Activated CD8-positive, alpha-beta memory T cell treated with anti-CD3 and anti-CD28 coated beads, Interleukin-2, amount 50 U/mL, for 1 hour (primary cell): ENCODE measurements around the gene CASKIN2.
A peak's percentile ranks its signal among the peaks of the same experiment; 100 is the strongest.
"Not testable (repeated sequence)": the region's sequence is repeated elsewhere in the genome, so short reads cannot be mapped to it uniquely, and the experiment has no call there.

Source experiments
- DNase-seq: peaks from one replicate; pipeline ENCODE4 v3.0.0-alpha.2; 2020; ENCODE audit errors: extremely low read depth

CASKIN2 gene

DNA sequence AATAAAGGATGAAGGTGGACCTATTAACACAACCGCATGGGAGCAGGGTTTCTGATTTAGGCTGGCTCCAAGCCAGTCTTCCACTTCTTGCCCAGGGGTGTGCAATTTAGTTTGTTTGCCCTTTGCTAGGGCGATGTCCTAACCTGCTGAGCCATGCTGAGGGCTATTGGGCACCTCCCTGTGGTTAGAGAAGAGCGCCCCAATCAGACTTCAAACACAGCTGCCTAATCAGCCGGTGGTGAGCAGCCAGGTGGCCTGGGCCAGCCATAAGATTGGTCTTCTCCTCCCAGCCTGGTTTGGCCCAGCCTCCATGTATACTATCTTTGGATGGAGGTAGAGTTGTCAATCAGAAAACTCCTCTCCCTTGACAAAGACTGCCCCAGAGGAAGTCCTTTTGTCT is 43.2 kb downstream of the CASKIN2 start:
- DNase-seq = no peak

DNA sequence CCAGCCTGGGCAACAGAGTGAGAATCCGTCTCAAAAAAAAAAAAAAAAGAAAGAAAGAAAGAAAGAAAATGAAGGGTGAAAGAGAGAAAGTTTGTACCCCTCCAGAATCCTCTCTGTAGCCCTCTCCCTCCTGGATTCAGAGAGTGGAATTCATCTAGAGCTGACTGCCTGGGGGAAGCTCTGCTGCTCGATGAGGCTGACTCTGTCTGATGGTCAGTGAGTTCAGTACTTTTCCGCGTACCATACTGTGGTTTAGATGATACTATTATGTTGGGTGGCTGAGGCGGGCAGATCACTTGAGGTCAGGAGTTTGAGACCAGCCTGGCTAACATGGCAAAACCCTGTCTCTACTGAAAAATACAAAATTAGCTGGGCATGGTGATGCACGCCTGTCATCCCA is 44.1 kb downstream of the CASKIN2 start:
- no peak for DNase-seq

DNA sequence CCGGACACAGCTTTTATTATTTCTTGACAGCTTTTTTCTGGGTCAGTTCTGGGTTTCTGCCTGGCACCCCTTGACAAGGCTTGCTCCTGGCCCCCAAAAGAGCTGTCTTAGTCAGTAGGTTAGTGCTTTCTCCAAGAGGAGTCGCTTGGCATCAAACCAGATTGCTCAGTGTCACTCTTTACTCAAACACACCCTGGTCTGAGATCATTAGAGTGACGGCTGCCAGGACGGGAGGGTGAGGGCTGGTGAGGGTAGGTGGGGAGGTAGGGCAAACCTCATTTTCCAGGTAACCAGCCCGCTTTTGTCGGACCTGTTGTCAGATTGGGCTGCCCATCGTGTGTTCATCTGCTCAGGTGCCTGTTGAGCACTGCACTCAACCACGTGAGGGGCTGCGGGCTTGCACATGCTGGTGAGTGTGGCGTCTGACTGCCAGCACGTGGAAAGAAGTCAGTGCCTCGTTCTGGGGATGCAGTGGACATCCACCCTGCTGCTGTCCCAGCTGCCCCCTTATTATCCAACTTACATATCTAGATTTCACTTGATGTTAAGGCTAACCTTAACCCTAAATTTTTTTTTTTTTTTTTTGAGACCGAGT is 46.5 kb downstream of the CASKIN2 start:
- no peak for DNase-seq

DNA sequence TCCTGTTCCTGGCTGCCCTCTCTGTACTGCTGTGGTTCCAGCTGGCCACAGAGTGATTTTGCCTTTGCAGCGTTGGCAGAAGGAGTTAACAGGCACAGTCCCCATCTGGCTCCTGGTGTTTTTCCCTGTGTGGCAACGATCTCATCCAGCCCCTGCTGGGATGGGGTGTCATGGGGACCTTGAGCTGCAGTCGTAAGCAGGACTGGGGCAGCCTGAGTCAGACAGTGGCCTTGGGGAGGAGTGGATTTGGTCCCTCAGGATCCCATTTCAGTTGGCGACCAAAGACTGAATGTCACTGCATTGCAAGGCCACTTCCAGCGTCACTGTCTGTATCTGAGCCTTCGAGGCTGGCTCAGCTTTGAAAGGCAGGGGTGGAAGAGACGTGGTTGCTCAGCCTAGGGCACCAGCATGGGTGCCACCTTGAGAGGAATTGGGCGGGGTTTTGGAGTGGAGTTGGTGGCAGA is 47.0 kb downstream of the CASKIN2 start:
- no peak for DNase-seq

DNA sequence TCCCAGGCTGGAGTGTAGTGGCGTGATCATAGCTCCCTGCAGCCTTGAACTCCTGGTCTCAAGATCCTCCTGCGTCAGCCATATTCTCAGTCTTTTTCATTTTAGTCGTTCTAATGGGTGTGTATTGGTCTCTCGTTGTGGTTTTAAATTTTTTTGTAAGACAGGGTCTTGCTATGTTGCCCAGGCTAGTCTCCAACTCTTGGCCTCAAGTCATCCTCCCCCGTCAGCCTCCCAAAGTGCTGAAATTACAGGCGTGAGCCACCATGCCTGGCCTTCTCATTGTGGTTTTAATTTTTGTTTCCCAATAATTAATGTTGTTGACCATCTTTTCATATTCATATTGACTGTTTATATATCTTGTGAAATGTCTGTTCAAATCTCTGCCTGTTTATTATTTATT is 50.3 kb downstream of the CASKIN2 start:
- no peak for DNase-seq

DNA sequence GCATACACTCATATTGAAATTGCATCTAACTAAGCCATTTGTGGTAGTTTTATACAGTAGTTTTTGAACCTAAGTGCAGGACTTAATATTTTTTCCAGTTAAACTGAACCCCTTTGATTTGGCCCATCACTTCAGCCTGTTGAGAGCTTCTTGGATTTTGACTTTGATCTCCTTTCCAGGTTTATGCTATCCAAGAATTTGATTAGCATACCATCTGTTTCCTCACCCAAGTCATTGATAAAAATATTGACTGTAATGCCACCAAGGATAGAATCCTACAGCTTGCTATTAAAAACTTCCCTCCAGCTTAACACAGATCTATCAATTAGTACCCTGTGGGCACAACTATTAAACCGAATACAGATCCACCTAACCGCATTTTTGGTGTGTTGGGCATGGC is 51.7 kb downstream of the CASKIN2 start:
- DNase-seq = no peak

DNA sequence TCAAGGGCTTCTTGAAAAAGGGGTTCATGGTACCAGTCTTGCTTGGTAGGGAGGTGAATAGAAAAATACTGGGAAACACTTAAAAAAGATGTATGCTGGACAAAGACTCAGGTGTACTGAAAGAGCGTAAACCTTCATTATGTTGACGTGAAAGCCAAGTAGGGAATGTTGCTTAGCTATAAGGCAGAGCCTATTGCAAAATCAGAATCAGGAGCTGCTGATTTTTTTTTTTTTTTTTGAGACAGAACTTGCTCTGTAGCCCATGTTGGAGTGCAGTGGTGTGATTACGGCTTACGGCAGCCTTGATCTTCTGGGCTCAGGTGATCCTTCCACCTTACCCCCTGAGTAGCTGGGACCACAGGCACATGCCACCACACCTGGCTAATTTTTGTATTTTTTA is 55.0 kb downstream of the CASKIN2 start:
- no peak for DNase-seq

DNA sequence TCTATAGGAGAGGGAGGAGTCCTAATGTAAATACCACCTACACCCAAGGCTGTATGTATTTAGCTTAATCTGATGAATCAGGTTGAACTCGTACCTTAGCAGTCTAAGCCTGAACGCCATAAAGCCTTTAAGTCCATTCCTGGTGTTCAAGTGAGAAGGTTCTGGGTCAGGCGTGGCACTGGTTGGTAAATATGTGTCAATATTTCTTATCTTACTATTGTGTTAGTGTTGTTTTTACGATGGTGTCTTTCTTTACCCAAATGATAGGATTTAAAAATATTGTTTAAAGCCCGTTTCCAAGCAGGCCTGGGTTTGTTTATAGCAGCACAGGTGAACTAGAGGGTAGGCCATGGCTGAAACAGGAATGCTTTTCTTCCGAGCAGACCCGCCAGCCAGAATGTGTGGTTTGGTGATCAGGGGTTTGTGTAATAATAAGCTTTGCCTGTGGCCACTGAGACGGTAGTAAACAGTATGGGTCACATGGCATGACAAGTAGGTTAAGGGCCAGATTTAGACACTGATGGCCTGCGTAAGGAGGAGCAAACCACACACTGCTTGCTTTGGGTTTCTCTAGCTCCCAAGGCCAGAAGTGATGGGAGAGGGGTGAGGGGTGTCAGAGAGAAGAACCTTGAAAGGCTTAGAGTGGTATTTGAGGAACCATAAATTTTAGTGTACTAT is 55.6 kb downstream of the CASKIN2 start:
- no peak for DNase-seq

DNA sequence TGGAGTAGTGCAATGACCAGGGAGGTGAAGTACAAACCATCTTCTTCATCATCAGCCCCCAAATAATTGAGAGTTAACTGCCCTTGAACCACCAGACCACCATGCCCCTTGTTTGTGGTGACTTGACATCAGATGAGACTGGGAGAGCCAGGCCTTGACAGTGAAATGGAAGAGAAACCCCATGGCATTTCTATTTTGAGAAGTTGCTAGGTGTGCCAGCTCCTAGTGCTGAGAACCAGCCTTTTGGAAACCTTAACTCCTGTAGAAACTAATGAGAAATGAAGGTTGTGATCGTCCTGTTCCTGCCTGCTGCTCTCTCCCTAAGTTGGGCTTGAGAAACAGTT is 56.1 kb downstream of the CASKIN2 start:
- DNase-seq = no peak

DNA sequence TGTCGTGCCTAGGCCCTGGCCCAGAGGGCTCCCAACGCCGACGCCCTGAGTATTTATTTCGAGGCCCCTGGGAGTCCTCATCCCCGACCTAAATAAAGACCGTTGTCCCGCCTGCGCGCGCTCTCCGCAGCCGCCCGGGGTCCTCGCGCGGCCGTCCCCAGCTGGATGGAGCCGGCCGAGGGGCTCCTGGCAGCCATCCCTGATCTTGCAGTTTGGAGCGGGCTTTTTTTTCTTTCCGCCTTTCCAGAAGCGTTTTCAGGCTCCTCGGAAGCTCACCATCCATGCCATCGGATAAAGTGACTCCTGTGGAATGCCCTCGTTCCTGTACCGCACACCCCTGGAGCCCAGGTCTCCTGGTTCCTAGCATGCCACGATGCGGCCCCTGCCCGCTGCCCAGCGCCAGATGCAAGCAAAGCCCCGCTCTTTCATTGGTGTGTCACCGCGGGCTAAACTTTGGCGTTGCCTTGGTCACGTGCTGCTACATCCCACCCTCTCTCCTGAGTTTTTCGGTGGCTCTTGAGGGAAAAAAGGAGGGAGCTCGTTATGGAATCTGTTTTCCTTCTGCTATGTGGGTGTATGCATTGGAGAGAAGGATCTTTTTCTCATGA is 58.2 kb downstream of the CASKIN2 start:
- no peak for DNase-seq

DNA sequence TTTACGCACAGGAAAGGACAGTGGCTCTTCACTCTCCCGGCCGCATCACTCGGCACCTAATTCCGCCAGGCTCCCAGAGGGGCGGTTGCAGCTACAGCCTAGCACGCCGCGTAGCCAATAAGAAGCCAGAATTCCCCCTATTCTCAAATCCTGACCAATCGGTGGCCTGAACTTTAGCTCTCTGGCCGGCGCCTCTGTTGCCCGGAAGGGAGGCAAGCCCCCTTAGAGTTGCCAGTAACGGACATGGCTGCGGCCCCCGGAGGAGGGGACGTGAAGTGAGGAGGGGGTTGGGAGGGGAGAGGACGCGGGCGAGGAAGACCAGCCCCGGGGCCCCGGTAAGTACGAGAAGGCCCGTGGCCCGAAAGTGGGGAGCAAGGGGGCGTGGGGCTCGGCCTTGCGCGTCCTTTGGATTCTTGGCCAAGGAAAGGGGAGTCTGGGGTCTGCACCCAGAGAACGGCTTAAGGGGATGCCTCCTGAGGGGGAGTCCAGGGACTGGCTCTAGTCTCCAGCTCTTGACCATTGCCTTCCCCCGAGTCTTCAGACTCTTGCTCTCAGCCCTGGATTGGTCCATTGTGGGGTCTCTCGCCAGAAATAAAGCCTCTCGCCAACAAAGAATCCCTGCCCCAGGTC is 58.8 kb downstream of the CASKIN2 start, which contains the start of gene TMEM94:
TMEM94 (plus strand) TSS at position 219 of the 630 bp plus-strand sequence. CDS start 15,271 bp downstream, outside the sequence.
- DNase-seq = peak; percentile 94

DNA sequence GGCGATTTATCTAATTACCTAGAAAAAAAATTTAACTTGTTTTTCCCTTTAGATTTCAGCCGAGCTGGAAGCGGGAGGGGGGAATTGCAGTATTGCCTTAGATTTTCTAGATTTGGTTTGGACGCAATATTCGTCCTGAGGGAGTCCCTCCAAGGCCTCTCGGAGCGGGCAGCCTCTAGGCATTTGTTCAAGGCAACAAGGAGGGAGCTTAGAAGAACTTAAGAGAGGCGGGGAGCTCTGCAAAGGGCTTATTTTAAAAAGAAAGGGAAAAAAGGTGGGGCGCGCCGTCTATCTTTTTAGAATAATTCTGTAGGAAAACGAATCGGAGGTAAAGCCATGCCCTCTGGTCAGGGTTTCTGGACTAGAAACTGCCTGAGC is 59.3 kb downstream of the CASKIN2 start:
- DNase-seq = no peak

DNA sequence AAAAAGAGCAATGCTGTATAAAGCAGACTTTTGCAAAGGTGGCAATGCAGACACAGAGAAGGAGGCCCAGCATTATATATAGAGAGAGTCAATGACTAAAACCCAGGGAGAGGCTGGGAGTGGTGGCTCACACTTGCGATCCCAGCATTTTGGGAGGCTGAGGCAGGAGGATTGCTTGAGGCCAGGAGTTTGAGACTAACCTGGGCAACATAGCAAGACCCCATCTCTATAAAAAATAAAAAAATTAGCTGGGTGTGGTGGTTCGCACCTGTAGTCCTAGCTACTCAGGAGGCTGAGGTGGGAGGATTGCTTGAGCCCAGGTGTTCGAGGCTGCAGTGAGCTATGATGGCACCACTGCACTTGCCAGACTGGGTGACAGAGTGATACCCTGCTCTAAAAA is 60.7 kb downstream of the CASKIN2 start:
- not testable (repeated sequence) for DNase-seq

DNA sequence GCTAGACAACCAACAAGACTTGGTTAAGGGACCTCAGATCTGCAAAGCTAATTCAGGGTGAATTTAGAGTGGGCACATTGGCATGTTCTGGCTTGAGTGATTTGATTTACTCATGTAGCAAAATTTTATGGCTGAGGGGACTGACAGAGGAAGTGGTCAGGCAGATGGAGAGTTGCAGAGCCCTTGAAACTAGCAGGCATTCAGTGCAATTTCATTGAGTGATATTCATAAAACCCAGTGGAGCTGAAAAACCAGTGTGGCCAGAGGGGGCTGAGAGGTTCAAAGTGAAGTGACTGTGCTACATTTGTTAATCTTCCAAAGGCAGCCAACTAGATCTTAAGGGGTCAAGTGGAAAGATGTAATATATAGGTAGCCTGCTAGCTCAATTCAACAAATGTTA is 61.1 kb downstream of the CASKIN2 start:
- no peak for DNase-seq

DNA sequence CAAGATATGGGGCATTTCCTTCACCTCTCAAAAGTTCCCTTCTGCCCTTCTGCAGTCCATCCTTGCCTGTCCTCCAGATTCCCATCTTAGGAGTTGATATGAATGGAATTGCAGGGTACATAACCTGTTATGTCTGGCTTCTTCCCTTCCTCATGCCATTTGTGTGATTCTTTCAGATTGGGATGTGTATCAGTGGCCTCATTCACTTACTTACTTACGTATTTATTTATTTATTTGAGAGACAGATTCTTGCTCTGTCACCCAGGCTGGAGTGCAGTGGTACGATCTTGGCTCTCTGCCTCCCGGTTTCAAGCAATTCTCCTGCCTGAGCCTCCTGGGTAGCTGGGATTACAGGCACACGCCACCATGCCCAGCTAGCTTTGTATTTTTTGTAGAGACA is 65.1 kb downstream of the CASKIN2 start:
- DNase-seq = no peak
